Activated effector memory CD4-positive, alpha-beta T cell treated with Interleukin-2 at 50 U/mL for 16 hours (primary cell): ENCODE measurements around the gene CASTOR1.
A peak's percentile ranks its signal among the peaks of the same experiment; 100 is the strongest.

Source experiments
- DNase-seq: peaks from one replicate; pipeline ENCODE4 v3.0.0-alpha.2; 2020

The CASTOR1 gene

GRCh38 chr22:30262917-30263741 lies 26.2 kb downstream of the CASTOR1 start:
- DNase-seq, result peak; percentile 65

GRCh38 chr22:30262112-30262511 lies 27.2 kb downstream of the CASTOR1 start:
- DNase-seq, result no peak

GRCh38 chr22:30261134-30261533 lies 28.2 kb downstream of the CASTOR1 start:
- DNase-seq, result no peak

GRCh38 chr22:30260682-30261081 lies 28.6 kb downstream of the CASTOR1 start:
- no peak for DNase-seq

GRCh38 chr22:30260276-30260675 lies 29.0 kb downstream of the CASTOR1 start:
- no peak for DNase-seq

- DNase-seq, result no peak
Measured at GRCh38 chr22:30254314-30254713, 35.0 kb downstream of the CASTOR1 start.

- no peak for DNase-seq
Measured at GRCh38 chr22:30253205-30253852, 36.0 kb downstream of the CASTOR1 start.

GRCh38 chr22:30252411-30253204 lies 36.7 kb downstream of the CASTOR1 start:
- no peak for DNase-seq

GRCh38 chr22:30251711-30252110 lies 37.6 kb downstream of the CASTOR1 start:
- no peak for DNase-seq

- no peak for DNase-seq
Measured at GRCh38 chr22:30250661-30251267, 38.5 kb downstream of the CASTOR1 start.

GRCh38 chr22:30250039-30250565 lies 39.2 kb downstream of the CASTOR1 start:
- DNase-seq, result no peak

GRCh38 chr22:30249049-30250038 lies 40.0 kb downstream of the CASTOR1 start:
- DNase-seq, result no peak

- DNase-seq, result no peak
Measured at GRCh38 chr22:30248484-30248883, 40.8 kb downstream of the CASTOR1 start.

GRCh38 chr22:30247974-30248373 lies 41.3 kb downstream of the CASTOR1 start:
- DNase-seq, result no peak

GRCh38 chr22:30247561-30247960 lies 41.7 kb downstream of the CASTOR1 start:
- no peak for DNase-seq

GRCh38 chr22:30246814-30247376 lies 42.4 kb downstream of the CASTOR1 start:
- no peak for DNase-seq

- DNase-seq, result peak; percentile 28
Measured at GRCh38 chr22:30245985-30246813, 43.1 kb downstream of the CASTOR1 start, which contains the start of gene LIF. TSS of gene LIF (minus strand) at chr22:30246759. CDS start at chr22:30246695, 64 bp downstream.

GRCh38 chr22:30245181-30245984 lies 43.9 kb downstream of the CASTOR1 start:
- no peak for DNase-seq

- no peak for DNase-seq
Measured at GRCh38 chr22:30244641-30245040, 44.7 kb downstream of the CASTOR1 start.
